Mesothelial cell of epicardium (in vitro differentiated cells): ENCODE data around the gene ANO7. TPM values are rescaled to one million over a fixed set of nuclear protein-coding genes. Genes with fewer than 3 reads are reported as not detected.

Experiments used
- DNase-seq, 2 experiments: peaks; one replicate each; pipeline ENCODE4 v3.0.0; 2021; ENCODE audit warnings: low spot score in 2 of 2; ENCODE audit not compliant: unreplicated experiment in 2 of 2
- H3K27ac Mint-ChIP-seq: 2 replicates; pipeline ENCODE4 v1.8.0; 2021; ENCODE audit warnings: mixed read lengths
- H3K27me3 Mint-ChIP-seq: 2 replicates; pipeline ENCODE4 v1.8.0; 2021; ENCODE audit warnings: low read depth, mixed read lengths
- H3K36me3 Mint-ChIP-seq: 2 replicates; pipeline ENCODE4 v1.8.0; 2021; ENCODE audit warnings: mixed read lengths
- H3K4me1 Mint-ChIP-seq: 2 replicates; pipeline ENCODE4 v1.8.0; 2021; ENCODE audit warnings: mixed read lengths
- H3K4me3 Mint-ChIP-seq: 2 replicates; pipeline ENCODE4 v1.8.0; 2021; ENCODE audit warnings: mild to moderate bottlenecking, moderate library complexity, mixed read lengths
- H3K9me3 Mint-ChIP-seq: 2 replicates; pipeline ENCODE4 v1.8.0; 2021; ENCODE audit warnings: mixed read lengths
- CTCF ChIP-seq: fragments of 200-600 bp; sonication (generic); IDR thresholded peaks from one replicate; pipeline ENCODE4 v1.5.0; 2021; ENCODE audit warnings: antibody characterized with exemption; ENCODE audit not compliant: unreplicated experiment
- total RNA-seq: library from RNA; stranded (reverse); gene quantifications from 3 replicates; pipeline ENCODE4 v1.2.1, GENCODE V29; 2021

The ANO7 gene
- total RNA-seq, 1 donor from 2014 or later: 4.5 TPM

GRCh38 chr2:241272303-241273209 is 84.1 kb downstream of the ANO7 start:
- Mint-ChIP-seq H3K36me3 (peaks cover 30% of the 10 kb centered on the region), H3K27ac (peak overlapping the region; percentile 72), H3K9me3 (peaks cover 19% of the 10 kb centered on the region), H3K27me3 (no peaks in the 10 kb centered on the region), H3K4me3 (peak overlapping the region; percentile 64), H3K4me1 (peaks cover 37% of the 10 kb centered on the region)
- no peak for TF ChIP-seq CTCF
- DNase-seq: peak; percentile 54 to 73

DNA sequence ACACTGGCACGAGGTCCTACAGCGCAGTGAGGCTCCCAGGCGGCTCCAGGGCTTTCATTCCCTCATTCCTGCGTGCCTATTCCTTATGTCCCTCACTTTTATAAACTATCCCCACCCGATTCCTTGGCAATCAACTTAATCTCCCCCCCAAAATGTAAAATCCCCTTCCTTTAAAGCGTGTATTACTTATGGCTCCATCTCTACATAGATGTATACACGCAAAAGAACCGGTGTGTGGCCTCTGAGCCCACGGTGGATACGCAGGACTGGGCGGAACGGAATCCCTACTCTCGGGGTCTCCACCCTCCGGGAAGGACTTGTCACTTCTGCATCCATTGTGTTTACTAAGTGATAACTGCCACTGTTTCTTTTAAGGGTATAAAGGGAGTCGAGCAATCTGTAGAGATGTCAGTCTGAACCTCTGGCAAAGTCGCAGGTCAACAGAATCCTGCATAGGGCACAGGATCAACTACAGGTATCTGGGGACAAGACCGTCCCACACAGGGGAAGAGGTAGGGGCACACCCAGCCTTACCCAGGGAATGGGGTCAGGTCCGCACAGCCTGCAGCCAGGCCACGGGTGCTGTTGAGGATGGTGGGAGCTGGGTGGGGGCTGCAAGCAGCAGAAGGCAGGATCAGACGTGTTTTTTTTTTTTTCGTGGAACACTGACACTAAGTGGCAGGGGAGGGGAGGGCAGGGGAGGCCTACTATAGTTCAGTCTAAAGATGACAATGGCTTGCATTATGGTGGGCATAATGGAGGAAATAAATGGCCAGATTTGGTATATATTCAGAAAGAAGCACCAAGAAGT is 84.9 kb downstream of the ANO7 start:
- TF ChIP-seq CTCF: no peak
- H3K36me3 Mint-ChIP-seq: peaks cover 23% of the 10 kb centered on the region
- peaks cover 19% of the 10 kb centered on the region for H3K9me3 Mint-ChIP-seq
- H3K4me1 Mint-ChIP-seq: peaks cover 33% of the 10 kb centered on the region
- H3K4me3 Mint-ChIP-seq: peak overlapping the region; percentile 64
- DNase-seq: no peak
- no peaks in the 10 kb centered on the region for H3K27me3 Mint-ChIP-seq
- peak overlapping the region; percentile 72 for H3K27ac Mint-ChIP-seq

DNA sequence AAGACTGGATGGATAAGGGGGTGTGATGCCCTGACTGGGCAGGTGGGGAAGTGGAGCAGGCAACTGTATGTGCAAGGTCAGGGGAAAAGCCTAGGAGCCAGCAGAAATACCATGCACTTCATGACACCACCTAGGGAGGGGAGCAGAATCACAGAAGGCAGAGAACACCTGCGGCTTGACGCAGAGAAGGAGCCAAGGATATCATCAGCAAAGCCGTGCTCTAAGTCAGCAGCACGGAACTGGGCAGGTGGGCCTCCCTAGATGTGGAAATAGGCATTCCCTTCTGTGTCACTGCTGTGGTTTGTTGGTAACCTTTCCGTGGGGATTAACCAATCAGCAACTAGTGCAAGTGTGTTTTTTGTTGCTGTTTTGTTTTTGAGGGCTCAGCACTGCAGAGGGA is 85.7 kb downstream of the ANO7 start:
- Mint-ChIP-seq H3K9me3 (peaks cover 19% of the 10 kb centered on the region), H3K36me3 (peaks cover 23% of the 10 kb centered on the region), H3K4me1 (peaks cover 28% of the 10 kb centered on the region), H3K27me3 (no peaks in the 10 kb centered on the region), H3K4me3 (no peak overlapping the region), H3K27ac (no peak overlapping the region)
- no peak for TF ChIP-seq CTCF
- no peak for DNase-seq

Other genes with a start within 250 kb of the ANO7 start
- gene SNED1, start 190.1 kb upstream of the ANO7 start, total RNA-seq: 7.1 to 10.5 TPM (median 9.4 TPM) in 3 replicates
- gene MTERF4, start 86.4 kb upstream of the ANO7 start, total RNA-seq: 47.9 to 55.9 TPM (median 53.7 TPM) in 3 replicates
- 26.1 to 31.0 TPM (median 30.8 TPM) in 3 replicates for gene PASK, start 39.2 kb upstream of the ANO7 start, total RNA-seq
- gene PPP1R7, start 38.2 kb upstream of the ANO7 start, total RNA-seq: 37.3 to 40.4 TPM (median 37.8 TPM) in 3 replicates
- 479 to 484 TPM (median 480 TPM) in 3 replicates for gene HDLBP, start 127.0 kb downstream of the ANO7 start, total RNA-seq
- gene SEPTIN2, start 127.2 kb downstream of the ANO7 start, total RNA-seq: 507 to 522 TPM (median 508 TPM) in 3 replicates
- gene FARP2, start 167.6 kb downstream of the ANO7 start, total RNA-seq: 54.9 to 55.1 TPM (median 54.9 TPM) in 3 replicates